Colonic mucosa (tissue), 4 donors: ENCODE results near the gene TUBB3. TPM values are rescaled to one million over a fixed set of nuclear protein-coding genes. Genes with fewer than 3 reads are reported as not detected.
"Not testable (repeated sequence)": the region's sequence is repeated elsewhere in the genome, so short reads cannot be mapped to it uniquely, and the experiment has no call there.

ENCODE experiments used
- DNase-seq: peaks from one replicate; pipeline ENCODE4 v3.0.0-alpha.2; 2020
- H3K27ac ChIP-seq: fragments of 200-600 bp; one replicate; pipeline ENCODE4 v1.8.0; 2021
- H3K27me3 ChIP-seq: fragments of 200-600 bp; one replicate; pipeline ENCODE4 v1.8.0; 2021
- H3K36me3 ChIP-seq: fragments of 200-600 bp; one replicate; pipeline ENCODE4 v1.8.0; 2021
- H3K4me1 ChIP-seq: fragments of 200-600 bp; one replicate; pipeline ENCODE4 v1.8.0; 2021; ENCODE audit warnings: mild to moderate bottlenecking
- H3K4me3 ChIP-seq: fragments of 200-600 bp; one replicate; pipeline ENCODE4 v1.8.0; 2021
- H3K9ac ChIP-seq, 2 donors: one replicate each; pipeline ENCODE4 v1.7.0; 2013; ENCODE audit warnings: control low read depth in 2 of 2, low read depth in 2 of 2, low read length in 2 of 2
- H3K9me3 ChIP-seq: fragments of 200-600 bp; one replicate; pipeline ENCODE4 v1.8.0; 2021
- intact Hi-C: fragments of 100-400 bp; cut with DNase I; formaldehyde crosslinking; loops from one replicate; pipeline ENCODE4 v1.14.1; 2022
- total RNA-seq, 2 donors: library from RNA; stranded (reverse); fragmentation: NEBNext Ultra II Directional in 1 of 2; extraction: Animal tissue kit (Norgen Biotek cat#: 25700) in 1 of 2; gene quantifications; one replicate each; pipeline ENCODE4 v1.2.1, GENCODE V29; 2021
- TF ChIP-seq, protein P1 (sequence below): fragments of 200-600 bp; IDR thresholded peaks from one replicate; pipeline ENCODE4 v1.8.0; 2022; ENCODE audit warnings: antibody characterized with exemption, mild to moderate bottlenecking
- donor health status: healthy.
- donor health status: DM: no; HTN: no; CAD: no.
- donor health status: DM: no; HTN: no; CAD: no.

The TUBB3 gene
- total RNA-seq, 2 donors from 2014 or later: 3.2 to 8.0 TPM

DNA sequence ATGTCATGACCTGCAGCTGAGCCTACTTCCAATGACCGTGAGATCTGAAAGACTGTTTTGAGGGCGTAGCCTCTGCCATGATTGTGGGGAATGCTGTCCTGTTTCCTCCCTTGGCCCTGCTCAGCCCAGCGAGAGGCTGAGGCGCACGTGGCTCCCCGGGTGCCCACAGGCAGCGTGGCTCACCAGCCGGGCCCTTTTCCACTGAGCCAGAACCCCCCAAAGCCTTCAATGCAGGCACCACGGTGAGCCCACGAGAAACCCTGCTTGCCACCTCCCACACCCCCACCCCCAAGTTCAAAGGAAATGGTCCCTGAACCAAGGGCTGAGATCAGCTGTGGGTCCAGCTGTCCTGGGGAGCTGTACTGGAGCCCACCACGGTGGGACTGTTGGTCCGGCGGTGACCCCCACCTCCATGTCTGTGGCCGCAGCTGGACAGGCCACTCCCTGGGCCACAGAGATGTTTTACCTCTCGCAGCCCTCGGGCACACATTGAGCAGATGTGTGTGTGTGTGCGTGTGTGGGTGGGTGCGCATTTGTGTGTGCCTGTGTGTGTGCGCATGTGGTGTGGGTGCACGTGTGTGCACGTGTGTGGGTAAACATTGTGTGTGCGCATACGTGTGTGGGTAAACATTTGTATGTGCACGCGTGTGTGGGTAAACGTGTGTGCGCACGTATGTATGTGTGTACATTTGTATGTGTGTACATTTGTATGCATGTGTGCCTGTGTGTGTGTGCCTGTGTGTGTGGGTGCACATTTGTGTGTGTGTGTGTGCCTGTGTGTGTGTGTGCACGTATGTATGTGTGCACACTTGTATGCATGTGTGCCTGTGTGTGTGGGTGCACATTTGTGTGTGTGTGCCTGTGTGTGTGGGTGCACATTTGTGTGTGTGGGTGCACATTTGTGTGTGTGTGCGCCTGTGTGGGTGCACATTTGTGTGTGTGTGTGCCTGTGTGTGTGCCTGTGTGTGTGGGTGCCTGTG is 9.4 kb upstream of the TUBB3 start:
- Histone ChIP-seq H3K27me3 (no peaks in the 10 kb centered on the region), H3K27ac (no peak overlapping the region), H3K9me3 (no peaks in the 10 kb centered on the region), H3K36me3 (no peaks in the 10 kb centered on the region), H3K4me3 (no peak overlapping the region), H3K9ac (no peak overlapping the region), H3K4me1 (peaks cover 12% of the 10 kb centered on the region)
- DNase-seq: no peak
- intact Hi-C loops: no loop called here
- TF ChIP-seq, protein P1, sequence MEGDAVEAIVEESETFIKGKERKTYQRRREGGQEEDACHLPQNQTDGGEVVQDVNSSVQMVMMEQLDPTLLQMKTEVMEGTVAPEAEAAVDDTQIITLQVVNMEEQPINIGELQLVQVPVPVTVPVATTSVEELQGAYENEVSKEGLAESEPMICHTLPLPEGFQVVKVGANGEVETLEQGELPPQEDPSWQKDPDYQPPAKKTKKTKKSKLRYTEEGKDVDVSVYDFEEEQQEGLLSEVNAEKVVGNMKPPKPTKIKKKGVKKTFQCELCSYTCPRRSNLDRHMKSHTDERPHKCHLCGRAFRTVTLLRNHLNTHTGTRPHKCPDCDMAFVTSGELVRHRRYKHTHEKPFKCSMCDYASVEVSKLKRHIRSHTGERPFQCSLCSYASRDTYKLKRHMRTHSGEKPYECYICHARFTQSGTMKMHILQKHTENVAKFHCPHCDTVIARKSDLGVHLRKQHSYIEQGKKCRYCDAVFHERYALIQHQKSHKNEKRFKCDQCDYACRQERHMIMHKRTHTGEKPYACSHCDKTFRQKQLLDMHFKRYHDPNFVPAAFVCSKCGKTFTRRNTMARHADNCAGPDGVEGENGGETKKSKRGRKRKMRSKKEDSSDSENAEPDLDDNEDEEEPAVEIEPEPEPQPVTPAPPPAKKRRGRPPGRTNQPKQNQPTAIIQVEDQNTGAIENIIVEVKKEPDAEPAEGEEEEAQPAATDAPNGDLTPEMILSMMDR: no peak

DNA sequence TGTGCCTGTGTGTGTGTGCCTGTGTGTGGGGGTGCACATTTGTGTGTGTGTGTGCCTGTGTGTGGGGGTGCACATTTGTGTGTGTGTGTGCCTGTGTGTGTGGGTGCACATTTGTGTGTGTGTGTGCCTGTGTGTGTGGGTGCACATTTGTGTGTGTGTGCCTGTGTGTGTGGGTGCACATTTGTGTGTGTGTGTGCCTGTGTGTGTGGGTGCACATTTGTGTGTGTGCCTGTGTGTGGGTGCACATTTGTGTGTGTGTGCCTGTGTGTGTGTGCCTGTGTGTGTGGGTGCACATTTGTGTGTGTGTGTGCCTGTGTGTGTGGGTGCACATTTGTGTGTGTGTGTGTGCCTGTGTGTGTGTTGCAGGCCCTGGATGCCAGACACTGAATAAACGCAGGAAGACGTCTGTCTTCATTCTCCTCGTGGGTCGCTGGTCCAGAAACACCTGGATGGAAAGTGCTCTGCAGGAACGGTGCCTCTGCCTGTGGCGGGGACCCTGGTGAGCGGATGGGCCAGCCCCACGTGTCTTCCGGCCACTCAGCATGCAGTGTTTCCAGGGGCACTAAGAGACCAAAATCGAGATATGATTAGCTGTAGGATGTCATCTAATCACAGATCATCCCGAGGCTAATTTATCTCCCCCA is 8.4 kb upstream of the TUBB3 start:
- H3K4me3 ChIP-seq, H3K36me3 ChIP-seq, H3K9ac ChIP-seq, H3K27ac ChIP-seq, H3K27me3 ChIP-seq, DNase-seq, H3K9me3 ChIP-seq, intact Hi-C loops: not testable (repeated sequence)
- peaks cover 12% of the 10 kb centered on the region for H3K4me1 ChIP-seq

DNA sequence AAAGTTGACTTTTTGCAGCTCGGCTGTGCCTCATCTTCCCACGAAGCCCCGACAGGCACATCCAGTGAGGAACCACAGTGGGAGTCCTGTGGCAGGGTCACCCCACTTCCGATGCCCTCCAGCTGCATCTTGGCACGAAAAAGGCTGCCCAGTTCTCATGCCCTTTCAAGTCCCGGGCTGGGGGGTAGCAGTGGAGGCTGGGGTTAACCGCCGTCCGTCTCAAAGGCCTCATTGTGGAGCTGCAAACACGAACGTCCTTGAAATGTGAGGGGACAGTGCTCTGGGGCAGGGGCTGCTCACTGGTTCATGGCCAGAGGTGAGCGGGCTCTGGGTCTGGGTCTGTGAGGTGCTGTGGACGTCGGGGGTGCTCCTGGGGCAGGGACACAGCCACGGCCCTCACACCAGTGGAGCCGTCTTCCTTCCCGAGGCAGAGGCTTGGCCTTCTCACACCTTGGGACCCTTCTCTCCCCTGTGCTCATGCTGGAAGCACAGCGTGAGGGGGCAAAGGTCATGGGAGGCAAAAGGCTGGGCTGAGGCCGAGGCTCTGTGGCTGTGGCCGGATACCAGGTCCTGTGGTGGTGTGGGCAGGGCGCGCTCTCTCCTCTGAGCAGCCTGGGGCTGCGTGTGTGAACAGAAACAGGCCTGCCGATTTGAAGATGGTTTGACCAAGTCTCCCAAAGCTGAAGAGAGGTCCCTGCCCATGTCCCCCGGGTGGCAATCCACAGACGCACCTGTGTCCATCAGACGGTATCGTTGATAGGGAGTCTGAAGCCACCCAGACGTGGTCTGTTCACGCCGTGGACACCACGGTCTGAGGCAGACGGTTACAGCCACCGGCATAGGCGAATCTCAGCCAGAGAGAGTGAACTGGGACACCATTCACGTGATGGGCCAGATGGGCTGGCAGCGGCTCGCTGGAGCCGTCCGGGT is 7.6 kb upstream of the TUBB3 start:
- intact Hi-C loops: no loop called here
- H3K4me1 ChIP-seq: peaks cover 12% of the 10 kb centered on the region
- no peak for DNase-seq
- H3K4me3 ChIP-seq: no peak overlapping the region
- H3K36me3 ChIP-seq: no peaks in the 10 kb centered on the region
- no peaks in the 10 kb centered on the region for H3K9me3 ChIP-seq
- no peak overlapping the region for H3K27ac ChIP-seq
- TF ChIP-seq, protein P1: no peak
- no peaks in the 10 kb centered on the region for H3K27me3 ChIP-seq
- no peak overlapping the region for H3K9ac ChIP-seq

DNA sequence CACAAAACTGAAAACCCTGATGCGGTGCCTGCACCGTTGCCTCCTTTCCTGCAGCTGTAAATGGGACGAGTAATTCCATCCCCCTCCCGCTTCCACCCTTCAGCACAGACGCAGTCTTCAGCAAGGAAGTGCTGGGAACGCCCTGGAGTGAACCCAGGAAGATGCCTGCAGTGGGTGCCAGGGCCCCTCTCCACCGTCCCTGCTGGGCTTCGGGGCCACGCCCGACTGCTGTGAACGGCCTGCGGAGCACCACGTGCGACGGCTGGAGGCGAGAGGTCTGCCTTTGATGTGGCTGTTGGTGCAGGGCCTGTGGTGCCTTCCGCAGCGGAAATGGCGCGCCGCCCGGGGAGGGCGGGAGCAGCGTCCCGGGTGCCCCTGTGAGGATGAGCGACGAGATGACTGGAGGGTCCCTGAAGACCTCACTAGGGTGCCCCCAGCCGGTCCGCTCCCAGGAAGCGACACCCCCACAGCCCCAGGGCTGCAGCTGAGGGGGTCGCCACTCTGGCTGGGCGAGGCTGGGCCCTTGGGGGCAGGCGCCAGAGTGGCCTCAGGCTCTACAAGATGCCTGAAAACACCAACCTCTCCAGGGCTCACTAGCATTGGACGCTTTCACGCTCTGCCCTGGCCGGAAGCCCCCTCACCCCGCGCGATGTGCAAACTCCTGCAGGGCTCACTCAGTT is 5.2 kb upstream of the TUBB3 start:
- DNase-seq: peak; percentile 70
- Histone ChIP-seq H3K9me3 (no peaks in the 10 kb centered on the region), H3K27ac (peak overlapping the region; percentile 4), H3K4me3 (peak overlapping the region; percentile 14), H3K27me3 (peaks cover 10% of the 10 kb centered on the region), H3K9ac (peak overlapping the region; percentile 33 to 51), H3K4me1 (peaks cover 17% of the 10 kb centered on the region), H3K36me3 (no peaks in the 10 kb centered on the region)
- TF ChIP-seq, protein P1: no peak
- intact Hi-C loops: no loop called here

DNA sequence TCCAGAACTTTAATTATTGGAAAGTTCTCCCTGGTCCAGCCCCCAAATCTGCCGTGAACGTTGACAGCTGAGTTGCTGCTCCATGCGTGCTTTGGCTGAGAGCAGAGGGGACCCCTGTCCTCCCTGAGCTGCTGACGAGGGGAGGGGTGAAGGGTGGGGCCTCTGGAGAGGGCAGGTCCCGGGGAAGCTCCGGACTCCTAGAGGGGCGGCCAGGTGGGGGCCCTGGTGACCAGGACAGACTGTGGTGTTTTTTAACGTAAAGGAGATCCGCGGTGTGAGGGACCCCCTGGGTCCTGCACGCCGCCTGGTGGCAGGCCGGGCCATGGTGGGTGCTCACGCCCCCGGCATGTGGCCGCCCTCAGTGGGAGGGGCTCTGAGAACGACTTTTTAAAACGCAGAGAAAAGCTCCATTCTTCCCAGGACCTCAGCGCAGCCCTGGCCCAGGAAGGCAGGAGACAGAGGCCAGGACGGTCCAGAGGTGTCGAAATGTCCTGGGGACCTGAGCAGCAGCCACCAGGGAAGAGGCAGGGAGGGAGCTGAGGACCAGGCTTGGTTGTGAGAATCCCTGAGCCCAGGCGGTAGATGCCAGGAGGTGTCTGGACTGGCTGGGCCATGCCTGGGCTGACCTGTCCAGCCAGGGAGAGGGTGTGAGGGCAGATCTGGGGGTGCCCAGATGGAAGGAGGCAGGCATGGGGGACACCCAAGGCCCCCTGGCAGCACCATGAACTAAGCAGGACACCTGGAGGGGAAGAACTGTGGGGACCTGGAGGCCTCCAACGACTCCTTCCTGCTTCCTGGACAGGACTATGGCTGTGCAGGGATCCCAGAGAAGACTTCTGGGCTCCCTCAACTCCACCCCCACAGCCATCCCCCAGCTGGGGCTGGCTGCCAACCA is 4.4 kb upstream of the TUBB3 start, which contains the start of gene MC1R:
TSS of gene MC1R (plus strand) at position 410 of the 895 bp plus-strand sequence. CDS start at position 807, 397 bp downstream.
- Histone ChIP-seq H3K27me3 (peaks cover 14% of the 10 kb centered on the region), H3K9ac (peak within 1 kb of the TSS; percentile 33 to 51)
- DNase-seq: no peak

More for the DNA sequence above, 4.4 kb upstream of the TUBB3 start, which contains the start of gene MC1R:
- Histone ChIP-seq H3K27ac (peak within 1 kb of the TSS; percentile 4), H3K36me3 (no peaks in the 10 kb centered on the region), H3K4me3 (peak within 1 kb of the TSS; percentile 14), H3K4me1 (peaks cover 20% of the 10 kb centered on the region), H3K9me3 (no peaks in the 10 kb centered on the region)
- intact Hi-C loops: no loop called here
- TF ChIP-seq, protein P1: peak; percentile 29
